NB4 (cell line): ENCODE measurements around the gene DNAJC28.

Experiments
- MYC ChIP-seq: IDR thresholded peaks from 2 replicates; pipeline ENCODE4 v1.6.1; 2011; ENCODE audit warnings: low read depth, low read length
- POLR2A ChIP-seq: IDR thresholded peaks from 2 replicates; pipeline ENCODE4 v1.6.1; 2011; ENCODE audit warnings: mild to moderate bottlenecking; ENCODE audit not compliant: insufficient read length; ENCODE audit errors: extremely low read depth
- TF ChIP-seq, protein P1 (sequence below): IDR thresholded peaks from one replicate; pipeline ENCODE4 v1.5.1; 2012; ENCODE audit warnings: low read depth, low read length

DNA sequence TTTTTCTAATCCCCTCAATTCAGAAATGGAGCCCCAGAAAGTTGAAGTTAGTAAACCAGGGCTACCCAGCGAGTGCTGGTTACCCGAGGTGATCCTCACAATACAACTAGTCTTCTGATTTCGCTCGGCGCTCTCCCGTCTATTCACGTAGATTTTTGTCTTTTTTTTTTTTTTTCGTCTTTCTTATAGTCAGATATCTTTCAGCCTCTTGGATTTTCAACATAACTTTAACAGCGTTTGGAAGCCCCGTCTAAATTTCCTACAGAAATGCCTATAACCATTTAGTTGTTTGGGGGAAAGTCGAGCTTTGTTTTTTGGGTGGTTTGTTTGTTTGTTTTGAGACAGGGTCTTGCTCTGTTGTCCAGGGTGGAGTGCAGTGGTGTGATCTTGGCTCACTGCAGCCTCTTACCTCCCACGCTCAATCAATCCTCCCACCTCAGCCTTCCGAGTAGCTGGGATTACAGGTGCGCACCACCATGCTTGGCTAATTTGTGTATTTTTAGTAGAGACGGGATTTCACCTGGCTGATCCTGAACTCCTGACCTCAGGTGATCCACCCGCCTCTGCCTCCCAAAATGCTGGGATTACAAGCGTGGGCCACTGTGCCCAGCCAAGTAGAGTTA is 10.9 kb downstream of the DNAJC28 start:
- TF ChIP-seq, protein P1, sequence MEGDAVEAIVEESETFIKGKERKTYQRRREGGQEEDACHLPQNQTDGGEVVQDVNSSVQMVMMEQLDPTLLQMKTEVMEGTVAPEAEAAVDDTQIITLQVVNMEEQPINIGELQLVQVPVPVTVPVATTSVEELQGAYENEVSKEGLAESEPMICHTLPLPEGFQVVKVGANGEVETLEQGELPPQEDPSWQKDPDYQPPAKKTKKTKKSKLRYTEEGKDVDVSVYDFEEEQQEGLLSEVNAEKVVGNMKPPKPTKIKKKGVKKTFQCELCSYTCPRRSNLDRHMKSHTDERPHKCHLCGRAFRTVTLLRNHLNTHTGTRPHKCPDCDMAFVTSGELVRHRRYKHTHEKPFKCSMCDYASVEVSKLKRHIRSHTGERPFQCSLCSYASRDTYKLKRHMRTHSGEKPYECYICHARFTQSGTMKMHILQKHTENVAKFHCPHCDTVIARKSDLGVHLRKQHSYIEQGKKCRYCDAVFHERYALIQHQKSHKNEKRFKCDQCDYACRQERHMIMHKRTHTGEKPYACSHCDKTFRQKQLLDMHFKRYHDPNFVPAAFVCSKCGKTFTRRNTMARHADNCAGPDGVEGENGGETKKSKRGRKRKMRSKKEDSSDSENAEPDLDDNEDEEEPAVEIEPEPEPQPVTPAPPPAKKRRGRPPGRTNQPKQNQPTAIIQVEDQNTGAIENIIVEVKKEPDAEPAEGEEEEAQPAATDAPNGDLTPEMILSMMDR = no peak
- TF ChIP-seq POLR2A (no peak), MYC (no peak)
